Stimulated activated CD8-positive, alpha-beta memory T cell treated with anti-CD3 and anti-CD28 coated beads, Interleukin-4, amount 100 ng/mL, for 24 hours (primary cell): Measurements from ENCODE around the gene MSRB3.

Experiments
- DNase-seq: peaks from one replicate; pipeline ENCODE4 v3.0.0-alpha.2; 2020; ENCODE audit warnings: low read depth

The MSRB3 gene

DNA sequence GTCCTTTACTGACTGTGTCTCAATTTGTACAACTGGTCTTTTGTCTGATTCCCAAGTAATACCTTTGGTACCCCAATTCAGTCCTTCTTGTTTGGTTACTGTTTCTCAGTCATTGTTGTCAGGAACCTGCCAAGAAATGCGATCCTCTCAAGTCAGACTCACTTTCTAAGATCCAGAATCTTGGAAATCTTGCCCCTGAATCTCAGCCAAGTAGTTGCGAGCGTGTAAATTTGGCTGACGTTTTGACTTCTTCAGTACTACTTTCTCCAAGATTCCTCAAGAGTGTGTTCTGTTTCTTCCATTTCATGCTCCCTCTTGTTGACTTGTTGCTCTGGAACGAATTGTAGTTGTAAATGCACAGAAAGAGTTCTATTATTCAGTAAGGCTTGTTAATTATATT, 114.0 kb downstream of the MSRB3 start:
- DNase-seq = no peak

- no peak for DNase-seq
Observed at GRCh38 chr12:65403188-65403587, 124.7 kb downstream of the MSRB3 start.

- no peak for DNase-seq
Observed at GRCh38 chr12:65407388-65408149, 129.1 kb downstream of the MSRB3 start.

GRCh38 chr12:65408441-65408840, 130.0 kb downstream of the MSRB3 start:
- no peak for DNase-seq

GRCh38 chr12:65409726-65410125, 131.2 kb downstream of the MSRB3 start:
- no peak for DNase-seq

- DNase-seq = no peak
Observed at GRCh38 chr12:65411171-65411570, 132.7 kb downstream of the MSRB3 start.

DNA sequence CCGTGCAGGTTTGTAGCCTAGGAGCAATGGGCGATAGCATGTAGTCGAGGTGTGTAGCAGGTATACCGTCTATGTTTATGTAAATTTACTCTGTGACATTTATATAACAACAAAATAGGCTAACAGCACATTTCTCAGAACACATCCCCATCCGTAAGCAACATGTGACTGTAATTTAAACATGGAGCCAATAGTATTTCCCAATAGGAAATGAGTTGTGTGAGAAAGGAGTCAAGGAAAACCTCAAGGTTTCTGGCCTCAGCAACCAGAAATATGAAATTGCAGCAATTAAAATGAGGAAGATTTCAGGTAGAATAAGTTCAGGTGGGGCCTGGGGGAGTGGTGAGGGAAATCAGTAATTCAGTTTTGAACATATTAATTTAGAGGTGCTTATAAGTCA, 136.0 kb downstream of the MSRB3 start:
- DNase-seq = no peak

- DNase-seq = no peak
Observed at GRCh38 chr12:65415826-65416225, 137.3 kb downstream of the MSRB3 start.

- no peak for DNase-seq
Observed at GRCh38 chr12:65419284-65420072, 141.0 kb downstream of the MSRB3 start.

GRCh38 chr12:65420941-65421340, 142.5 kb downstream of the MSRB3 start:
- no peak for DNase-seq

DNA sequence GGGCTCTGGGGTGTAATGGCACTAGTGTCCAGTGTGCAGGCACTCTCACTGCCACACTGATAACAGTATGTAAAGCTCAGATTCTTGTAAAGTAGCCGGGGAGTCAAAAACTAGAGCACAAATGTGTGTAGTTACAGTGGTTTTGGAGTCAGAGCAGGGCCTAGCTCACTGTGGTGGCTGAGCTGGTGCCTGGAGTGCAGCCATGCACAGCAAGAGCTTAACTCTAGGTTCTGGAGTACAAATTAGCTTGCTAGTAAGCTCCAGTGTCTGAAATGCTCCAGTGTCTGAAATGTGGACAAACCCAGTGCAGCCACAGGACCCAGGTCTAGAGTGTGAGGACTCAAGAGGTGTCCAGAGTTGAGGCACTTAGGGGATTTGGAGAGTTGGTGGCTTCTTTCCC, 149.2 kb downstream of the MSRB3 start:
- no peak for DNase-seq

GRCh38 chr12:65430006-65430405, 151.5 kb downstream of the MSRB3 start:
- DNase-seq = no peak

DNA sequence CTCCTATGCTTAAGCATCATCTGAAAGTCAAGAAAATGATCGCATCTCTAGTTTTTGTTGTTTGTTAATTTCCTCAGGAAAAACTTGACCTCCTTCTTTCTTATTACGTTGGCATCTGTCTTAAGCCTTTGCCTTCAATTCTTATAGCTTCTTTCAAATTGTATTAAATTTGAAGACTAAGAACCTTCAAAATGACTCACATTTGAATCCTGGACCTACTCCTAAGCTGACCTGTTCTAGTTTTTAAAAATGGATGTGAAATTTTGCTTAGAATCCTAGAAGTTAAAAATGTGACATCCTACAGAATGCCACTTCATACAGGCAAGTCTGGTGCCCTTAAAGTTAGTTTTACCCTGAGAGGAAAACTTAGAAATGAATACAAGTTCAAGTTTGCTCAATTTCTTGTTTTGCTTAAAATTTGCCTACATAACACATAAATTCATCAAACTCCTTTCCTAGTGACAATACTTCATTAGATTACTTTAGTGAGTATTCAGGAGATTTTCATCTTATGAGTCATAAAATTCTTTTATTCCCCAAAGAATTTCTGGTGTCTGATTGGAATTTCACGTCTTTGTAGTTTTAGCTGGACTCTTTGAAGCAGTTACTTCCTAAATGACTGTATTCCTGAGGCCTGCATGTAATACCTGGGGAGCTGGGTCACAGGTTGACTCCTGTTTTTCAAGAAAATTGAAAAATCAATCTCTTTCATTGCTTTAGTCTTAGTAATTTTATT, 152.3 kb downstream of the MSRB3 start:
- DNase-seq = no peak

DNA sequence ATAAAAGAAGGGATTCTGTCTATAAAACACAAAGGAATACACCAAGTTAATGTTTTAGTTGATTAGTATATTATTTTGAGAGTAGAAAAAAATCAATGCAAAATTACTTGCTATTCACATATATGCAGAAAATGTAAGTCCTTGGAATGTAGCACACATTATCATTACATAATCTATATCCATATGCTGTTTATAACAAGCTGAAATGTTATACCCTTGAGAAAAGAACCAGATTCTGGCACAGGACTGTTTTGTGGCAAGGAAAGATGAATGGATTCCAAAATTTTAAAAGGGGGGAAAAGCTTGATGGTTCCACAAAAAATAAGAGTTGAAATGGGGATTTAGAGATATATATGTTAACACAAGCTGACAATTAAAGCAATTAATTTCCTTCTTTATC, 153.6 kb downstream of the MSRB3 start:
- no peak for DNase-seq

DNA sequence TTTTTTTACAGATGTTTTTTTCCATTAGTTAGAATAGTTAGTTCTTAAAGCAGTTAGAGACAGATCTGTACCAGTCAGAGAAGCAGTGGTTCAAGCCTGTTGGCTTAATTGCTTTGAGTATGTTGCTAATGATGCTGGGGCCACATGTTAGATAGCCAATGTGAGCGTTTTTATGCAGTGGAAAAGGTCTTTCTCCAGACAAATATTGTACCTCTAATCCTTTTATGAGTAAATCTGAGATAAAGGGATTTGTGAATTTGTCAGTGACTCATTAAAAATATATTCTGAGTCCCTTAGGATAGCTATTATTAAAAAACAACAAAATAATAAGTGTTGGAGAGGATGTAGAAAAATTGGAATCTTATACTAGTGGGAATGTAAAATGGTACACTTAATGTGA, 154.2 kb downstream of the MSRB3 start:
- no peak for DNase-seq

- no peak for DNase-seq
Observed at GRCh38 chr12:65434737-65435136, 156.3 kb downstream of the MSRB3 start.

- DNase-seq = no peak
Observed at GRCh38 chr12:65443038-65443437, 164.6 kb downstream of the MSRB3 start.

- DNase-seq = no peak
Observed at GRCh38 chr12:65444996-65445395, 166.5 kb downstream of the MSRB3 start.

DNA sequence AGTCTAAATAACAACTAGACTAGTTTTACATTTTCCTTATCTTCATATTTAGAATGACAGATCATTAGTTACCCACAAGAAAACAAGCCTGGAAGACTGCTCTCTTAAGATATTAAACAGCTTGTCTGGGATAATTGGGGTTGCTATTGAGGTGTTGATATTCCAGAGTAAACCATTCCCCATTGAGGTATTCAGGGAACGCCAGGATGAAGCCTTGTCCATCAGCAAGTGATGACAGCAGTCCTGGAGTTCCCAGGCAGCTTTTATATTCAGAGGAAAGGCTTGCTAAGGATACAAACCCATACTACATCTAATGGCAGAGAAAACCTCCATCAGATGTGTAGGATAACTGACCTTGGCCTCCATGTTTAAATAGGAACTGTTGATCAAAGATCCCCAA, 168.4 kb downstream of the MSRB3 start:
- no peak for DNase-seq

DNA sequence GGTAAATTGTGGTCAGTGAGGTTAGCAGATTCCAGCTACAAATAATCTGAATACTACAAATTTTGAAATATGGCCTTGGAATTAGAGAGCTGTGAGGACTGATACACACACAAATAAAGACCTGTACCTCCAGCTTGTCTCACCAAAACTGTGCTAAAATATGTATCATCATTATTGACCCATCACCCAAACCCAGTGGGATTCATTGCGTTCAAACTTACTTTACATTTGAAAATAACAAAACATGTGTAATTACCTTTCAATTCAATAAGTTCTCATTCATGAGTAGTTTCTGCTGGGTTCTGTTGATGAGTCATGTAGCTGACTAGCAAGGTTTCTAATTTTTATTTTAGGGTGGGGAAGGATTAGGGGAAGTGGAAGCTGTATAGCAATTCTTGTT, 170.9 kb downstream of the MSRB3 start:
- DNase-seq = no peak

DNA sequence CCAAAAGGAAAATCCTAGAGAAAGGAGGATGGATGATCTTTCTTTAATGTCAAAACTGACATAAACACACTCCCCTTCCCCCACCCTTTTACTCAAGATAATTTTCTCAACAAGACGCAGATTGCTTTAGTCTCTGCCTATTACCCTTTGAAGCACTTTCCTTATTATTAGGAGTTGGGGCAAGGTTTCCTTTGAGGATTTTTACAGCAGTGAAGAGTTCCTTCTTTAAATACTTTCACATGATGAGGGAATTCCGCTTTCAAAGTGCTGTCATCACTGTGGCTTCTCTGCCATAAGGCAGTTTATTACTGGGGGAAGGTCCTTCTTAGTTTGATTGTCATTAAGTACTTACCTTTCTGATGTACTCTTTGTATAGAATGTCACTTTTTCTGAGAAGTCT, 172.1 kb downstream of the MSRB3 start:
- DNase-seq = no peak

DNA sequence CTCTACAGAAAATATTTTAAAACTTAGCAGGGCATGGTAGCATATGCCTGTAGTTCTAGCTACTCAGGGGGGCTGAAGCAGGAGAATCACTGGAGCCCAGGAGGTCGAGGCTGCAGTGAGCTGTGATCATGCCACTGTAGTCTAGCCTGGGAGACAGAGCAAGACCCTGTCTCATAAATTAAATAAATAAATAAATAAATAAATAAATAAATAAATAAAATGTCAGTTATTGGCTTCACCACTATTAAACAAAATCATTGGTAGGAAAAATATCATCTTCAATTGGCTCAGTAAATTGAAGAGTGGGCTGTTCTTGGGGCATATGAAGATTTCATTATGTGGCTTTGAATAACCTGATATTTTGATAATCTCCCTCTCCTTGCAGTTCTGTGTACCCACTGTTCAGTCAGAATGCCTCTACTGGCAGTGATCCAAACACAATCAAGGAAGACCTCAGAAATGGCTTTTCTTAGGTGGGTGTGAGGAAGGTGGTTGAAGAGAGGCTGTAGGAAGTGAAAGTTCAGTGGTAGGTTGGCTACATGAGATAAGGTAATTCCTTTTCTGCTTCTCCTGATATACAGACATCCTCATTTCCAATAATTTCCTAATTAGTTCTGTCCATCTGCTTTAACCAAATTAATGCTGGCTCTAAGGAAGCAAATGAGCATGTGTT, 175.8 kb downstream of the MSRB3 start:
- DNase-seq = no peak
